NCI-H2171 treated with DMSO at 0.1 percent for 48 hours (cell line): ENCODE data around the gene RAI2.

Source experiments
- DNase-seq: peaks from one replicate; lab custom pipeline; 2025; lab: John Stamatoyannopoulos, UW

The RAI2 gene

DNA sequence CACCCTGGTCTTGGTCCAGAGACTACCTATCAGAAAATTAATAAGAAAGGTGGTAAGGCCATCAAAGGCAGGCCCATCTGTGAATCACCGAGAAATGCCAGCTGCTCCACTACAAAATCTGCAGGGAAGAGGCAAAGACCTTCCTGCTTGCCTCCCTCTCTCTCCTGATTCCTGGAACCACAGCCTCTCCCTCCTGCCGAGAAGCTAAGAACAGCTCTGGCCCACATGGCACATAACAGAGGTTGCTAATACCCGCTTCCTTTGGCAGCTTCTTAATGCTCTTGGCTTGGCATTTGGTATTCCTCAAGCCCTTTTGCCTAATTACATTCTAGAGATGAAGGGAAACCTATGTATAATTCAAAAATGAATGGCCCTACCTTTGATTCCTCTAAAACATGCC is 32.9 kb downstream of the RAI2 start:
- DNase-seq: no peak

- DNase-seq: no peak
These were observed 34.2 kb downstream of the RAI2 start for GRCh38 chrX:17826609-17827496.

DNA sequence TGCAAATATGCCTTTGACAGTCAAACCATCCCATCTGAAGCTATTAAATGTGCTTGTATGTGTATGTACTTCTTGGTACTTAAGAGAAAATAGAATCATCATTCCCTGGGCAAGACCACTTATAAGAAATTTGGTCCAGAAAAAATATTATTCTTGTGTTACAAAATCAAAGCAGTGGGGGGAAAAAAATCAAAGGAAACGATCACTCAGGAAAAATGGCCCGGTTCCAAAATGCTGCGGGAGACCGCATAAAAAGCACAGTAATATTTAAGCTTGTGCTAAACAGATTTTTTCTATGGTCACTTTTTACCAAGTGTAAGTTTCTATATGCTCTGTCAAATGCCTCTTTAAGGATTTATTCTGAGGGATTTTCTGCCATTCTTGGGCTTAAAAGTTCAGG is 36.1 kb downstream of the RAI2 start:
- no peak for DNase-seq

- DNase-seq: no peak
These were observed 38.7 kb downstream of the RAI2 start for GRCh38 chrX:17822351-17822750.

- no peak for DNase-seq
These were observed 41.0 kb downstream of the RAI2 start for GRCh38 chrX:17820100-17820499.

DNA sequence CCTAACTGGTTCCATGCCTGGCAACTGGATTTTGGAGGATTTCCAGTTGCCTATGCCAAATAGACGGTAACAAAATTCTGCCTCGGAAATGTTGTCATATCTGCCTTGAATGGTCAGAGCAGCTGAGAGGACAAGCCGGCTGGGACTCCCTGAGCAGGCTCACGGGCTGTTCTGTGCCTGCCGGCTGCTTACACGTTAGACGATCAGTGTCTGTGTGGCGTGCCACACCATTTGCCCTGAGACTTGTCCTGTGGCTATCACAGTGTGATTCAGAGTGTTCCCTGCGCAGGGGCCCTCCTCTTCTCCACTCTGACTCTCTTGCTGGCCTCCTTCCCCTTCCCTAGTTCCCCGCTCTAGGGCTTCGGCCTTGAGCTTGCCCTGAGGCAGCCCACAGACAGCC is 42.4 kb downstream of the RAI2 start:
- no peak for DNase-seq

- DNase-seq: no peak
These were observed 43.8 kb downstream of the RAI2 start for GRCh38 chrX:17817251-17817650.

GRCh38 chrX:17814557-17814956 is 46.5 kb downstream of the RAI2 start:
- DNase-seq: no peak

- DNase-seq: no peak
These were observed 47.0 kb downstream of the RAI2 start for GRCh38 chrX:17814059-17814458.

DNA sequence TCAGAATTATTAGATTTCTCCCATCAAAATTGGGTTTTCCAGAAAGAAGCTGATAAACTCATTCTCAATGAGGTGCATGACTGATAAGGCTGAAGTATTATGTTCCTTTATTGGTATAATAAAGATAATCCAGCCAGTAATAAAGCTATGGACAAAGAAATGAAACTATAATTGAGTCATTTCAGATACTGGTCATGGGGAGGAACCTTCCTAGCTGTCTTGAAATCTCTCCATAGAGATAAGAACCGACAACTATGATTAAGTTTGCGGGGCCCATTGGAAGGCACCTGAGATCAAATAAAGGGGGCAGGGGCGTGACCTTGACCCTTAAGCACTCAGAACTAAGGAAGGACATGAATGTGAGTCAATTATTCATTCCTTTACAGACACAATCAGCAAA is 47.8 kb downstream of the RAI2 start:
- DNase-seq: no peak

- no peak for DNase-seq
These were observed 48.3 kb downstream of the RAI2 start for GRCh38 chrX:17812763-17813162.

DNA sequence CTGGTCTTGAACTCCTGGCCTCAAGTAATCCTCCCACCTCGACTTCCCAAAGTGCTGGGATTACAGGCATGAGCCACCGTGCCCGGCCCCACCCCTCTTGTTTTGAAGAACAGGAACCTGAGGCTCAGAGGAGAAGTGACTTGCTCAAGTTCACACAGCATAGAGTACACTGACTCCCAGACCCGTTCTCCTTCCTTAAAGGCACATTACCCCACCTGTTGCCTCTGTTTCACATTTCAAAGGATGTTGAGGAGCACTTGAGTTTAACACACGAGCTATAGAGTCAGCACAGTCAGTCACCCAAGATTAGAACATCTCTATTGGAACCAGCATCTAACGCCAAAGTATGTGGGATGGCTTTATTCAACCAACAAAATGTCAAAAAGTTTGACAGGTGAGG is 51.1 kb downstream of the RAI2 start:
- DNase-seq: no peak

GRCh38 chrX:17809273-17809672 is 51.8 kb downstream of the RAI2 start:
- no peak for DNase-seq

GRCh38 chrX:17805120-17805519 is 56.0 kb downstream of the RAI2 start:
- no peak for DNase-seq

DNA sequence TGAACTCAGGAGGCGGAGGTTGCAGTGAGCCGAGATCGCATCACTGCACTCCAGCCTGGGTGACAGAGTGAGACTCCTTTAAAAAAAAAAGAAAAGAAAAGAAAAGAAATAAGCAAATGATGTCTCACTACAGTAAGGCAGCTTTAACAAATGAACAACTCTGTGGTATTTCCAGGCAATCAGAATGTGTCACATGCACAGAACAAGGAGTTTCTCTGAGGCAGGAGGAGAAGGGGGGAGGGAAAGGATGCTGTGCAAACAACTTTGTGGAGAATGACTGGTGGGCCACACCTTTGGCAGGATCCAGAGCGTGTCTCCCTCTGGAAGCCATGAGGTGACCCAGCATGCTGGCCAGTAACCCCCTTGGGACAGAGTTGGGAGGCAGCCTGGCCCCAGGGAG is 57.6 kb downstream of the RAI2 start:
- DNase-seq: no peak

- DNase-seq: no peak
These were observed 58.3 kb downstream of the RAI2 start for GRCh38 chrX:17802756-17803155.

- DNase-seq: no peak
These were observed 59.7 kb downstream of the RAI2 start for GRCh38 chrX:17801431-17801830.

DNA sequence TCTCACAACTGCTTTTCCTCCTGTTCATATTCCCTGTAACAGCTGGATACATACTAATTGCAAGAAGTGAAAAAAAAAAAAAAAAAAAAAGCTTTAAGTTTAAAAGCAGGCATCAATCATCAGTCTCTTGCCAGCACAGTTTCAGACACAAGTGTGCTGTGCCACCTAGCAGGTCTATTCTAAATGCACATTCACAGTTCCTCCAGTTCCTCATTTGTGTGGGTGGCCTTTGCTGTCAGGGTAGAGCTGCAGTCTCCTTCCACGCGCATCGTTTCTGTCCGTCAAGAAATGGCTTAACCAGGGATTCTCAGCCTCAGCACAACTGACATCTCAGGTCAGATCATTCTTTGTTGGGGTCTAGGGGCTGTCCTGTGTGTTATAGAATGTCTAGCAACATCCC is 62.2 kb downstream of the RAI2 start:
- DNase-seq: peak; percentile 5

GRCh38 chrX:17792826-17793225 is 68.3 kb downstream of the RAI2 start:
- DNase-seq: no peak

DNA sequence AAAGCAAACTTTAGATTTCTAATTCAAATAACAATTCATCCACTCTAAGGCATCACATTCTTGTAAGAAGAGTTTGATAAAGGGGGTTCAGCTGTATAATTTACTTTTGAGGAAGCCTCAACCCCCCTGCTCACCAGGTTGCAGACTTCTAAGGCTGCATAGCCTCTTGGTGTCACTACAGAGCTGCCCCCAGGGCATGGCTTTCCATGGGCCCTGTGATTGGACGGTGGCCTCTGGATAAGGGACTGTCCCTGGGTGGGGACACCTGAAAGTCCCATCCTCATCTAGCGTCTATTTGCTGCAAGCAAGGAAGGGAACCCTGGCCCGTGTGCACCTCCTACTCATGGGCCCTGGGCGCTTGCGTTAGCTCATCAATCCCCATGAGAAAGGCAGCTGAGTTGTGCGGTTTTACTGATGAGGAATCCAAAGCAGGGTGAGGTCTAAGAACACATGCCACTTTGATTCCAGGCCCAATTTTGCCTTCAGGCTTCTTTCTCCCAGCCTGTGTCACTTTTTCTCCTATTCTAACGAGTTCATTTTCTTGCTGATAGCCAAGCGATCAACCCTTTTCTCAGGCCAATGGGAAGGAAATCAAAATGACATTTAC is 72.0 kb downstream of the RAI2 start:
- DNase-seq: no peak

DNA sequence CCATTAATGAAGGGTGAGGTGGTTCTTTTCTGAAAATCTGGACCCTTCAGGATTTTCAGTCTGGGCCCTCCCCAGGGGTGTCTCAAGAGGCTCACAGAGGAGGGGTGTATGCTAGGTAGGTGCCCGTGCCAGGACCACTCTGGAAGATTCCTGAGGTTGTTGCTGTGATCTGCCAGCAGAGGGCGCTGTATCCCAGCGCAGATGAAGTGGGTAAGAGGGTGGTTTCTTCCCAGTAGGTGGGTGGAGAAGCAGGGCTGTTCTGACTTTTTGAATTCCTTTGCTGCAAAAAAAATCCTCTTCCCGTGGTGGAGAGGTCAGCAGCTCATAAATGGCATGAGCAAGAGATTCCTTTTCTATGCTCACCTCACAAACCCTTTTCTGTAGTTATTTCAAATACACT is 72.7 kb downstream of the RAI2 start:
- DNase-seq: peak; percentile 6

GRCh38 chrX:17787557-17787956 is 73.5 kb downstream of the RAI2 start:
- DNase-seq: no peak

DNA sequence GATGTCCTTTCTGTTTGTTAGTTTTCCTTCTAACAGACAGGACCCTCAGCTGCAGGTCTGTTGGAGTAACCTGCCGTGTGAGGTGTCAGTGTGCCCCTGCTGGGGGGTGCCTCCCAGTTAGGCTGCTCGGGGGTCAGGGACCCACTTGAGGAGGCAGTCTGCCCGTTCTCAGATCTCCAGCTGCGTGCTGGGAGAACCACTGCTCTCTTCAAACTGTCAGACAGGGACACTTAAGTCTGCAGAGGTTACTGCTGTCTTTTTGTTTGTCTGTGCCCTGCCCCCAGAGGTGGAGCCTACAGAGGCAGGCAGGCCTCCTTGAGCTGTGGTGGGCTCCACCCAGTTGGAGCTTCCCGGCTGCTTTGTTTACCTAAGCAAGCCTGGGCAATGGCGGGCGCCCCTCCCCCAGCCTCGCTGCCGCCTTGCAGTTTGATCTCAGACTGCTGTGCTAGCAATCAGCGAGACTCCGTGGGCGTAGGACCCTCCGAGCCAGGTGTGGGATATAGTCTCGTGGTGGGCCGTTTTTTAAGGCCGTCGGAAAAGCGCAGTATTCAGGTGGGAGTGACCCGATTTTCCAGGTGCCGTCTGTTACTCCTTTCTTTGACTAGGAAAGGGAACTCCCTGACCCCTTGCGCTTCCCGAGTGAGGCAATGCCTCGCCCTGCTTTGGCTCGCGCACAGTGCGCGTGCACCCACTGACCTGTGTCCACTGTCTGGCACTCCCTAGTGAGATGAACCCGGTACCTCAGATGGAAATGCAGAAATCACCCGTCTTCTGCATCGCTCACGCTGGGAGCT is 74.3 kb downstream of the RAI2 start:
- peak; percentile 6 for DNase-seq
